AG04450 (cell line): ENCODE data around the gene SMTN. TPM values are rescaled to one million over a fixed set of nuclear protein-coding genes. Genes with fewer than 3 reads are reported as not detected.

Experiments used
- CTCF ChIA-PET: fragments of 300-600, 350-600 bp; formaldehyde crosslinking; extraction: SDS; loops from one replicate; lab custom pipeline; 2022; ENCODE audit warnings: antibody characterized with exemption, inconsistent platforms; lab: Charles Lee
- POLR2A ChIA-PET: fragments of 350-600 bp; formaldehyde crosslinking; extraction: SDS; loops from one replicate; lab custom pipeline; 2021; ENCODE audit warnings: antibody characterized with exemption, inconsistent platforms; lab: Yijun Ruan, JAX
- DNase-seq: peaks from one replicate; pipeline ENCODE4 v3.0.0-alpha.2; 2011; ENCODE audit warnings: low read depth, low spot score
- H3K27ac ChIP-seq: one replicate; pipeline ENCODE4 v1.5.1; 2012; ENCODE audit warnings: low read depth, low read length, control low read depth
- H3K27me3 ChIP-seq: one replicate; pipeline ENCODE4 v1.6.0; 2012; ENCODE audit warnings: low read length; ENCODE audit not compliant: control insufficient read depth, insufficient read depth
- H3K4me3 ChIP-seq: 2 replicates; pipeline ENCODE4 v1.5.1; 2011; ENCODE audit warnings: mild to moderate bottlenecking, low read depth, low read length, control low read depth
- H3K9me3 ChIP-seq: 2 replicates; pipeline ENCODE4 v1.5.1; 2012; ENCODE audit warnings: low read length; ENCODE audit not compliant: control insufficient read depth, insufficient read depth
- CTCF ChIP-seq: IDR thresholded peaks from 2 replicates; pipeline ENCODE4 v1.5.1; 2011; ENCODE audit warnings: low read depth, low read length, control low read depth, inconsistent platforms
- polyA plus RNA-seq: library from polyadenylated mRNA; depleted of rRNA; stranded (reverse); fragments of >200 nt; gene quantifications from 2 replicates; pipeline ENCODE4 v1.2.3, GENCODE V29; 2011; rRNA removed

SMTN gene
- polyA plus RNA-seq, 1 experiment = 14.1 TPM

GRCh38 chr22:31150615-31151014 is 69.5 kb downstream of the SMTN start:
- peak; percentile 58 for TF ChIP-seq CTCF
- Histone ChIP-seq H3K9me3 (peaks cover 8% of the 10 kb centered on the region), H3K27me3 (no peaks in the 10 kb centered on the region), H3K27ac (no peak overlapping the region), H3K4me3 (no peak overlapping the region)
- ChIA-PET POLR2A (no interaction called here), CTCF (interaction anchor here (0.6 to 4.0 kb wide), 5 partner anchors 43 to 387 kb away, joined by 3 to 38 read pairs (median 5); partner anchors contain the start of gene SELENOM)
- DNase-seq = no peak

GRCh38 chr22:31151872-31152271 is 70.8 kb downstream of the SMTN start:
- Histone ChIP-seq H3K4me3 (no peak overlapping the region), H3K27me3 (no peaks in the 10 kb centered on the region), H3K27ac (no peak overlapping the region), H3K9me3 (peaks cover 8% of the 10 kb centered on the region; the same call in 1 of the 2 replicates)
- TF ChIP-seq CTCF = no peak
- no peak for DNase-seq
- CTCF ChIA-PET = interaction anchor here (1.3 to 1.4 kb wide), 2 partner anchors 10 to 45 kb away, joined by 7 to 12 read pairs; partner anchors contain the start of gene SELENOM
- POLR2A ChIA-PET = no interaction called here

GRCh38 chr22:31153357-31153756 is 72.2 kb downstream of the SMTN start:
- no peaks in the 10 kb centered on the region for H3K9me3 ChIP-seq
- no peak overlapping the region for H3K4me3 ChIP-seq
- ChIA-PET CTCF (interaction anchor here (0.7 to 1.4 kb wide), 3 partner anchors 12 to 143 kb away, joined by 3 to 12 read pairs (median 7); partner anchors contain the start of gene SELENOM), POLR2A (no interaction called here)
- no peak for DNase-seq
- no peak overlapping the region for H3K27ac ChIP-seq
- no peak for TF ChIP-seq CTCF
- no peaks in the 10 kb centered on the region for H3K27me3 ChIP-seq

Other genes with a start within 250 kb of the SMTN start
- 16.3 and 25.9 TPM in 2 replicates for gene MORC2, start 112.5 kb upstream of the SMTN start, polyA plus RNA-seq
- 129 and 152 TPM in 2 replicates for gene TUG1, start 112.1 kb upstream of the SMTN start, polyA plus RNA-seq
- 89.0 and 153 TPM in 2 replicates for gene SELENOM, start 26.2 kb downstream of the SMTN start, polyA plus RNA-seq
- gene INPP5J, start 41.6 kb downstream of the SMTN start, polyA plus RNA-seq = 0.91 and 0.92 TPM in 2 replicates
- 0.10 and 0.11 TPM in 2 replicates for gene PLA2G3, start 59.2 kb downstream of the SMTN start, polyA plus RNA-seq
- 57.3 and 59.4 TPM in 2 replicates for gene RNF185, start 78.9 kb downstream of the SMTN start, polyA plus RNA-seq
- gene LIMK2, start 131.0 kb downstream of the SMTN start, polyA plus RNA-seq = 5.0 and 9.0 TPM in 2 replicates
- gene PIK3IP1, start 211.2 kb downstream of the SMTN start, polyA plus RNA-seq = 23.3 and 23.8 TPM in 2 replicates